GM19035 (cell line): ENCODE results near the gene FUT6.

Experiments
- ATAC-seq: cut with Tn5 transposase; IDR thresholded peaks from one replicate; pipeline ENCODE4 v1.9.1; 2021; ENCODE audit not compliant: unreplicated experiment

Gene FUT6

GRCh38 chr19:5828661-5829566, 10.6 kb downstream of the FUT6 start:
- ATAC-seq = no peak

DNA sequence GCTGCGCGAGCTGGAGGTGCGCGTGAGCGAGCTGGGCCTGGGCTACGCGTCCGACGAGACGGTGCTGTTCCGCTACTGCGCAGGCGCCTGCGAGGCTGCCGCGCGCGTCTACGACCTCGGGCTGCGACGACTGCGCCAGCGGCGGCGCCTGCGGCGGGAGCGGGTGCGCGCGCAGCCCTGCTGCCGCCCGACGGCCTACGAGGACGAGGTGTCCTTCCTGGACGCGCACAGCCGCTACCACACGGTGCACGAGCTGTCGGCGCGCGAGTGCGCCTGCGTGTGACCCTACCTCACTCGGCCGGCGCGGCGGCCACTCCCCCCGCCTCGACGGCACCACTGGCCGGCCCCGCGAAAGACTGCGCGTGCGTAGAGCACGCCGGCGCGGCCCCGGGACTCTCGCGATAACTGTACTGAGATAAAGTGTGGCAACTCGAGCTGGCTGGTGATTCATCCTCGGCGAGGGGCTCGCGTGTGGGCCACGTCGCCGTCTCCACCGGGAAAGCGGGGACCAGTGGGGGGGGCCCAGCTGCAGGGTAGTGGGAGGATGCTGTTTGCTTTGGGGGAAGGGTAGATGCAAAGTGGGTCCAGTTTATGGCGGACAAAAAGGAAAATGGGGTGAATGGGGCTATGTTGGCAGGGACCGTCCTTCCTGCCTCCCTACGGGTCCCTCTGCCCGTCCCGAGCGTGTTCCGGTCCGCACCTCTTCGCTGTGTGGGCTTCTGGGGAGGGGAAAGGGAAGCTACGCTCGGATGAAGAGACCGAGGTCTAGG, 11.4 kb downstream of the FUT6 start:
- ATAC-seq = peak; percentile 71

- no peak for ATAC-seq
Measured at GRCh38 chr19:5827342-5827890, 12.1 kb downstream of the FUT6 start.

GRCh38 chr19:5826531-5827341, 12.8 kb downstream of the FUT6 start:
- no peak for ATAC-seq

DNA sequence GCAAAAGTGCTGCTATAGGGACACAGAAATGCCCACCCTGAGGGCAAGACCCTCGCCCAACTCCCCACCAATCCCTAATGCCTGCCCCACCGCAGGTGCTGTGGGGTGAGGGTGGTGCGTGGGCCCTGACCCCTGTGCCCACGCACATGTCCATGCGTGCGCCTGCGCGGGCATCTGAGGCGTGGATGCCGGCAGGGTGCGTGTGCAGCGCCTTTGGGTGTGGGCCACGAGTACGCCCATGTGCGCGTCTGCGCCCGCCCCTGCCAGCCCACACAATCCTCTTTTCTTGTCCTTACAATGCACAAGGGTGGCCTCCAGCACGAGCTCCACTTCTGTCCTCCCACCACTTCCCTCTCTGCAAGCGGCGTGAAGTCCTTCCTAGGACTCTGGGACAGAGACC, 14.3 kb downstream of the FUT6 start:
- ATAC-seq = no peak

DNA sequence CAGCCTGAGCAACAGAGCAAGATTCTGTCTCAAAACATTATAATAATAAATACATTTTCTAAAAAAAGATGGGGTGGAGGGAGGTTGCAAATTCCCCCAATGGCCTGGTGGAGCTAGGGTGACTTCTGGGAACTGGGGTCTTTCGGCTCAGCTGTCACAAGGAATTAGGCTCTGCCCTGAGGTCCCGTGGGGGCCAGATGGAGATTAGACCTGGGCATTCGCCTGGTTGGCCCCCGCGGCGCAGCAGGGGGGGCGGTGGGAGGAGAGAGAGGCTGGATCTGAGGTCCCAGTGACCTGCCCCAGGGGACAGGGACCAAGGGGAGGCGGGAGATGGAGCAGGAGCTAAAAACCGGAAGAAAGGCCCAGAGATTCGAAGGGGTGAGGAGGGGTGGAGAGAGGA, 14.8 kb downstream of the FUT6 start:
- no peak for ATAC-seq

GRCh38 chr19:5823579-5824281, 15.8 kb downstream of the FUT6 start:
- ATAC-seq = no peak

DNA sequence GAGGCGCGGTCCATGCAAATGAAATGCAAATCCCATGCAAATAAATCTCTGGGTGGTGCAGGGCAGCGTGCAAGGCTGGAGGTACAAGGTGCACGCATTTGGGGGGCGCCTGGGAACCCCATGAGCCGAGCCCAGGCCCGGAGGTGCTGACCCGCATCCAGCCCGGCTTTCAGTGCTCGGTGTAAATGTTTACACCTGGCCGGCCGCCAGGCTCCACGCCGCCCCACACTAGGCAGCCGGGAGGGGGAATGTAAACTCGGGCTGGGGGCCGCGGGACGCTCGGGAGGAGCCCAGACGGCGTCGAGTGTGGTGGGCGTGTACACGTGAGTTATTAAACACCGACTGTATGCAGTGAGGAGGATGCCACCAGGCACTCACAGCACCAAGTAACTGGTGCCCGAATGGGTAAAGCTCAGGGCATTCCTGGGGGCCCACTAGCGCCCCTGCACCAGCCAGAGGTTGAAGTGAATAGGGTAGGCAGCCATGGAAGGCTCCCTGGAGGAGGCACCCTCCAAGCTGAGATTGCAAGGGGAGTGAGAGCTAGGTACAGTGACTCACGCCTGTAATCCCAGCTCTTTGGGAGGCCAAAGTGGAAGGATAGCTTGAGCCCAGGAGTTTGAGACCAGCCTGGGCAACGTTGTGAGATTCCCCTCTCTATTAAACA, 17.2 kb downstream of the FUT6 start:
- no peak for ATAC-seq

DNA sequence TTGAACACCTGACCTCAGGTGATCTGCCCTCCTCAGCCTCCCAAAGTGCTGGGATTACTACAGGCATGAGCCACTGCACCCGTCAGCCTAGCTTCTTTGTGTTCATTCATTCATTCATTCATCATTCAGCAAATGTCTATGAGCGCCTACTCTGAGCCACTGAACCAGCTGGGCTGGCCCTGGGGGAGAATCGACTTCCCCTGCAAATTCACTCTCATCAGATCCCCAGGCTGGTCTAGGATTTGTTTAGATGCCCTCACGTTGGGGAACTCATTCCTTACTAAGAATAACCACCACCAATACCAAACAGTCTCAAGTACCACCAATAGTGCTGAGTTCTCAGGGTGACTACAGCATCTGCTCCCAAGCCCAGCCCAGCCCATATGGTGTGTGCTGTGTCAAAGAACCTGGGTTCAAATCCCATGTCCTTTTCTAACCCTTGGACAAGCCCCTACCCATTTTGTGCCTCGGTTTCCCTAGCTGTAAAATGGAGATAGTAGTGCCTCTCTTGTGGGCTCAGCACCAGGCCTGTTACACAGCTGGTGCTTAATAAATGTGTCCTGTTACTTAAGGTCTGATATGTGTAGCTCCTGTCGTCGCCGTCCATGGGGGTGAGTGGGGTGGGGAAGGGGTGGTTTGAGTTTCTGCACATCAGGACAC, 17.9 kb downstream of the FUT6 start:
- ATAC-seq = no peak

- ATAC-seq = no peak
Measured at GRCh38 chr19:5820785-5821184, 18.7 kb downstream of the FUT6 start.

GRCh38 chr19:5818594-5818993, 20.9 kb downstream of the FUT6 start:
- no peak for ATAC-seq

DNA sequence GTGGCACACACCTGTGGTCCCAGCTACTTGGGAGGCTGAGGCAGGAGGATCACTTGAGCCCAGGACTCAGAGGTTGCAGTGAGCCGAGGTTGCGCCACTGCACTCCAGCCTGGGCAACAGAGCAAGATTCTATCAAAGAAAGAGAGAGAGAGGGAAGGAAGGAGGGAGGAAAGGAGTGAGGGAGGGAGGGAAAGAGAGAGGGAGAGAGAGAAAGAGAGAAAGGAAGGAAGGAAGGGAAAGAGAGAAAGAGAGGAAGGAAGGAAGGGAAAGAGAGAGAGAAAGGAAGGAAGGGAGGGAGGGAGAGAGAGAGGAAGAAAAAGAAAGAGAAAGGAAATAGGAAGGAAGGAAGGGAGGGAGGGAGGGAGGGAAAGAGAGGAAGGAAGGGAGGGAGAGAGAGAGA, 22.3 kb downstream of the FUT6 start:
- no peak for ATAC-seq

GRCh38 chr19:5814852-5815246, 24.7 kb downstream of the FUT6 start:
- no peak for ATAC-seq

- no peak for ATAC-seq
Measured at GRCh38 chr19:5814123-5814851, 25.2 kb downstream of the FUT6 start.

DNA sequence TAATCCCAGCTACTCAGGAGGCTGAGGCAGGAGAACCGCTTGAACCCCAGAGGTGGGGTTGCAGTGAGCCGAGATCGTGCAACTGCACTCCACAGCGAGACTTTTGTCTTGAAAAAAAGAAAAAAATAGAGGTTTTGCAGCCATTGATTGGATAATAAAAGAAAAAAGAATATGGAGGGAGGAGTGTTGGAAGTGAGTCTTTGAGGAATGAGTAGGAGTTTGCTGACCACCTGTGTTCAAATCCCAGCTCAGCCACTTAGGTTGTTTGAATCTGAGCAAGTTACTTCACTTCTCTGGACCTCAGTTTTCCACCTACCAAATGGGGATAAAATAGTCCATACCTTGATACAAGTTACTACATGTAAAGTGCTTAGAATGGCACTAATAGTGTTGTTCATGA, 28.4 kb downstream of the FUT6 start:
- no peak for ATAC-seq

DNA sequence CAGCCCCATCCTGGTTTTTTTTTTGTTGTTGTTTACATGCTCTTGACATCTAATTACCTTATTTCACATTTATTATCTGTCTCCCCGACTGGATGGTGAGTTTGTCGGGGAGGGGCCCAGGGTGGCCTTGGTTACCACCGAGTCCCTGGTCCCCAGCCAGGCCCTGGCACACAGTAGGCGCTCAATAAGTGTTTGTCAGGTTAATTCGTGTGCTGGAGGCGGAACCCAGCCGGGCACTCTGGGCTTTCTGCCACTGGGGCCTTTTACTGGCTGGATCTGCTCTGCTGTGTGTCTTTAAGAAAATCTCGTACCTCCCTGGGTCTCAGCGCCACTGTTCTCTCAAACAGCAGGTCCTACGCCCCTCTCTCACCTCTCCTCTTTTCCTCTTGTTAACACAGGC, 30.0 kb downstream of the FUT6 start:
- no peak for ATAC-seq

DNA sequence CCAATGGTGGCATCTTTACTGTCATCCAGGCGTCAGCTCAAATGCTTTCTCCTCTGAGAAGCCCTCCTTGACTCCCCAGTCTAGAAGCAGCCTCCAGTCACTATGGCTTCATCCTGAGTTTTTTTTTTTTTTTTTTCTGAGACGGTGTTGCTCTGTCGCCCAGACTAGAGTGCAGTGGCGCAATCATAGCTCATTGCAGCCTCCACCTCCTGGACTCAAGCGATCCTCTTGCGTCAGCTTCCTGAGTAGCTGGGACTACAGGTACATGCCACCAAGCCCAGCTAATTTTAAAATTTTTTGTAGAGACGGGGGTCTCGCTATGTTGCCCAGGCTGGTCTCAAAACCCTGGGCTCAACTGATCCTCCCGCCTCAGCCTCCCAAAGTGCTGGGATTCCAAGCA, 30.4 kb downstream of the FUT6 start:
- no peak for ATAC-seq

GRCh38 chr19:5808120-5808816, 31.2 kb downstream of the FUT6 start:
- no peak for ATAC-seq
